ENCODE results near the gene AACS.

- TF ChIP-seq CTCF (IDR thresholded peaks at IDR 0.05; ENCODE audit: control extremely low read depth in 1 of 3, insufficient read depth in 1 of 3, low read depth in 1 of 3, low read length in 3 of 3) = no peak
- no peak for TF ChIP-seq TAF1 (IDR thresholded peaks at IDR 0.05; ENCODE audit: low read depth, low read length)
- no peak for TF ChIP-seq ZNF274 (IDR thresholded peaks at IDR 0.05; ENCODE audit: borderline replicate concordance, extremely low read depth, low read length)
- TF ChIP-seq HDAC2 (IDR thresholded peaks at IDR 0.05; ENCODE audit: borderline replicate concordance in 1 of 2, low read depth in 2 of 2, low read length in 2 of 2) = no peak
- no peak for TF ChIP-seq RXRA (IDR thresholded peaks at IDR 0.05; ENCODE audit: insufficient read depth, low read depth, low read length)
- no peak for TF ChIP-seq CHD1 (IDR thresholded peaks at IDR 0.05; ENCODE audit: low read depth, low read length)
- no peak for TF ChIP-seq ATF3 (IDR thresholded peaks at IDR 0.05; ENCODE audit: insufficient read depth, low read depth, low read length)
- TF ChIP-seq POLR2A (IDR thresholded peaks at IDR 0.05; ENCODE audit: control extremely low read depth in 1 of 2, low read depth in 2 of 2, low read length in 2 of 2) = no peak
- no peak for TF ChIP-seq POLR2AphosphoS5 (IDR thresholded peaks at IDR 0.05; ENCODE audit: low read depth, low read length)
- TF ChIP-seq HDAC6 (IDR thresholded peaks at IDR 0.05; ENCODE audit: low read depth, low read length) = no peak
- no peak for TF ChIP-seq RBBP5 (IDR thresholded peaks at IDR 0.05; ENCODE audit: borderline replicate concordance, low read depth, low read length)
Measured at GRCh38 chr12:125166041-125166440, 100.8 kb downstream of the AACS start.

Measured in H1 (cell line).